Naive B cell (primary cell): ENCODE data around the gene GRB14. TPM values are rescaled to one million over a fixed set of nuclear protein-coding genes. Genes with fewer than 3 reads are reported as not detected.

Experiments used
- ATAC-seq, 2 donors: fragments of 150-1000 bp; cut with Tn5 transposase; 2 replicates each; pipeline ENCODE4 v1.10.0; 2021; ENCODE audit warnings: low read depth in 2 of 2, mild to moderate bottlenecking in 2 of 2, moderate library complexity in 2 of 2
- DNase-seq: peaks from one replicate; pipeline ENCODE4 v3.0.0; 2022
- H3K27ac Mint-ChIP-seq, 6 donors: one replicate each; pipeline ENCODE4 v1.8.0; 2020 to 2022; ENCODE audit warnings: mild to moderate bottlenecking in 6 of 6, mixed read lengths in 6 of 6, moderate library complexity in 5 of 6, inconsistent platforms in 2 of 6
- H3K27me3 Mint-ChIP-seq, 3 donors: one replicate each; pipeline ENCODE4 v1.8.0; 2021 to 2022; ENCODE audit warnings: mixed read lengths in 3 of 3, mild to moderate bottlenecking in 1 of 3
- H3K36me3 Mint-ChIP-seq, 2 donors: one replicate each; pipeline ENCODE4 v1.8.0; 2020 to 2022; ENCODE audit warnings: mixed read lengths in 2 of 2, inconsistent platforms in 1 of 2, mild to moderate bottlenecking in 1 of 2
- H3K4me1 Mint-ChIP-seq, 3 donors: one replicate each; pipeline ENCODE4 v1.8.0; 2020 to 2022; ENCODE audit warnings: mixed read lengths in 3 of 3, inconsistent platforms in 1 of 3, mild to moderate bottlenecking in 1 of 3, moderate library complexity in 1 of 3
- H3K4me3 Mint-ChIP-seq, 8 donors: one replicate each; pipeline ENCODE4 v1.8.0; 2020 to 2022; ENCODE audit warnings: mild to moderate bottlenecking in 8 of 8, mixed read lengths in 8 of 8, moderate library complexity in 8 of 8, inconsistent platforms in 2 of 8
- H3K9me3 Mint-ChIP-seq, 7 donors: one replicate each; pipeline ENCODE4 v1.8.0; 2020 to 2022; ENCODE audit warnings: mixed read lengths in 7 of 7, mild to moderate bottlenecking in 5 of 7, inconsistent platforms in 2 of 7, moderate library complexity in 1 of 7
- polyA plus RNA-seq, 6 donors: library from polyadenylated mRNA; unstranded; fragments of 300-500 nt; fragmentation: Illumina TruSeq; gene quantifications; one replicate each; pipeline ENCODE4 v1.2.3, GENCODE V29; 2021; ENCODE audit warnings: low read depth in 6 of 6

The GRB14 gene
- polyA plus RNA-seq, 6 donors from 2014 or later: 0.16 to 0.20 TPM; not detected in 4

DNA sequence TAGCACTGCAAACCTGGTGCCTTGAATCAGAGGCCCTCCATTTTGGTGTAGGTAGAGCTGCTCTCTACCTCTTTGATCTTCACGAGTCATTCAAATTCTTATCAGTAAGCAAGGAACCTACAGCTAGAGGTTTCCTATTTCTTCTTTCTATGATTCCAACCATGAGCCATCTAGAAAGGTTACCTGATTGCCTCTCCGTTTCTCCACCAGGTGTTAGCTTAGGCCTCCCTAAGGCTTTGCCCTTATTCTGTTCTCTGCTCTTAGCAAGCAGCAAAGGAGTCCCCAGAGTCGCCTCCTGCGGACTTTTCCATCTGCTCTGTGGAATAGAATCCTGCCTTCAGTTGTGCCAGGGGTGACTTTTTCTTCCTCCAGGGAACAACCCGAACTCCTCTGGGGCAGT, 173.6 kb downstream of the GRB14 start:
- ATAC-seq: no peak
- no peak overlapping the region for H3K4me3 Mint-ChIP-seq
- no peak for DNase-seq
- no peaks in the 10 kb centered on the region for H3K27me3 Mint-ChIP-seq
- H3K9me3 Mint-ChIP-seq: no peaks in the 10 kb centered on the region
- no peaks in the 10 kb centered on the region for H3K36me3 Mint-ChIP-seq
- no peaks in the 10 kb centered on the region for H3K4me1 Mint-ChIP-seq
- no peak overlapping the region for H3K27ac Mint-ChIP-seq

Other genes with a start within 250 kb of the GRB14 start
- gene COBLL1, start 220.3 kb upstream of the GRB14 start, polyA plus RNA-seq: 10 to 100 TPM; 39.0 to 91.5 (median 76.4) TPM